HepG2 (cell line): ENCODE data around the gene AP1S3. TPM values are rescaled to one million over a fixed set of nuclear protein-coding genes. Genes with fewer than 3 reads are reported as not detected.
A peak's percentile ranks its signal among the peaks of the same experiment; 100 is the strongest.

Experiments used
- FOXC1 ChIP-seq: sonication (generic); formaldehyde crosslinking; IDR thresholded peaks from 2 replicates; pipeline ENCODE4 v1.8.0; 2022; ENCODE audit warnings: mild to moderate bottlenecking, missing genetic modification reagents, borderline replicate concordance
- GATAD2A ChIP-seq: IDR thresholded peaks from 2 replicates; pipeline ENCODE4 v1.6.1; 2016
- GFI1 ChIP-seq: sonication (generic); formaldehyde crosslinking; IDR thresholded peaks from 2 replicates; pipeline ENCODE4 v1.5.0; 2020; ENCODE audit warnings: missing genetic modification reagents, mild to moderate bottlenecking, borderline replicate concordance
- KDM5B ChIP-seq: sonication (generic); formaldehyde crosslinking; IDR thresholded peaks from 2 replicates; pipeline ENCODE4 v1.4.0; 2020; ENCODE audit warnings: missing genetic modification reagents, mild to moderate bottlenecking, borderline replicate concordance
- MYC ChIP-seq: sonication (generic); formaldehyde crosslinking; IDR thresholded peaks from 2 replicates; pipeline ENCODE4 v1.9.0; 2021; ENCODE audit warnings: missing genetic modification reagents, borderline replicate concordance
- NBN ChIP-seq: fragments of 450-650 bp; conservative IDR thresholded peaks from 2 replicates; pipeline ENCODE4 v1.6.1; 2017
- NCOR1 ChIP-seq: fragments of 200-600 bp; sonication (generic); IDR thresholded peaks from 2 replicates; pipeline ENCODE4 v1.7.0; 2017; ENCODE audit warnings: antibody characterized with exemption, low read length, borderline replicate concordance
- REPIN1 ChIP-seq: sonication (generic); formaldehyde crosslinking; IDR thresholded peaks from 2 replicates; pipeline ENCODE4 v1.8.0; 2022; ENCODE audit warnings: missing genetic modification reagents, low read depth, mild to moderate bottlenecking, borderline replicate concordance
- XRCC5 ChIP-seq: fragments of 200-400 bp; formaldehyde crosslinking; optimal IDR thresholded peaks from 2 replicates; pipeline ENCODE3; 2017; ENCODE audit warnings: mild to moderate bottlenecking, low read length
- ZBTB2 ChIP-seq: sonication (generic); formaldehyde crosslinking; IDR thresholded peaks from 2 replicates; pipeline ENCODE4 v1.8.0; 2022; ENCODE audit warnings: low read depth, missing genetic modification reagents
- ZFP41 ChIP-seq: sonication (generic); formaldehyde crosslinking; IDR thresholded peaks from 2 replicates; pipeline ENCODE4 v1.4.0; 2020; ENCODE audit warnings: mild to moderate bottlenecking, missing genetic modification reagents, borderline replicate concordance
- ZNF124 ChIP-seq: sonication (generic); formaldehyde crosslinking; IDR thresholded peaks from 2 replicates; pipeline ENCODE4 v1.4.0; 2020; ENCODE audit warnings: missing genetic modification reagents
- ZNF251 ChIP-seq: sonication (generic); formaldehyde crosslinking; IDR thresholded peaks from 2 replicates; pipeline ENCODE4 v1.9.0; 2021; ENCODE audit warnings: mild to moderate bottlenecking, missing genetic modification reagents
- ZNF776 ChIP-seq: sonication (generic); formaldehyde crosslinking; IDR thresholded peaks from 2 replicates; pipeline ENCODE4 v1.4.0; 2020; ENCODE audit warnings: mild to moderate bottlenecking, missing genetic modification reagents
- polyA plus RNA-seq, 8 experiments: library from polyadenylated mRNA; depleted of rRNA in 3 of 8; stranded (reverse) in 7 of 8; unstranded in 1 of 8; fragments of >200 nt; fragmentation: Illumina TruSeq in 4 of 8; extraction: Trizol in 4 of 8; gene quantifications; 2 replicates each; pipeline versions ENCODE4 v1.2.1 to v1.2.3, GENCODE V29; 2011 to 2016; ENCODE audit warnings: low read depth in 4 of 8, missing spikeins in 1 of 8, mixed read lengths in 1 of 8; ENCODE audit not compliant: insufficient read depth in 1 of 8
- total RNA-seq, 5 experiments: library from RNA; depleted of rRNA; stranded (reverse); fragments of >200 nt; fragmentation: Illumina TruSeq; extraction: Trizol; gene quantifications; 2 replicates each; pipeline ENCODE4 v1.2.3, GENCODE V29; 2016; ENCODE audit warnings: low read depth in 1 of 5
- TF ChIP-seq, protein P1 (sequence below): sonication (generic); formaldehyde crosslinking; IDR thresholded peaks from 2 replicates; pipeline ENCODE4 v1.5.0; 2020; ENCODE audit warnings: mild to moderate bottlenecking, missing genetic modification reagents
- TF ChIP-seq, protein P2 (sequence below): IDR thresholded peaks from 2 replicates; pipeline ENCODE4 v1.6.1; 2018; ENCODE audit warnings: missing genetic modification reagents, mild to moderate bottlenecking, missing compliant biosample characterization
- TF ChIP-seq, protein P3 (sequence below): sonication (generic); formaldehyde crosslinking; IDR thresholded peaks from 2 replicates; pipeline ENCODE4 v1.8.0; 2022; ENCODE audit warnings: missing genetic modification reagents, mild to moderate bottlenecking, borderline replicate concordance
- TF ChIP-seq, protein P4 (sequence below): sonication (generic); formaldehyde crosslinking; IDR thresholded peaks from 2 replicates; pipeline ENCODE4 v1.8.1; 2023; ENCODE audit warnings: missing genetic modification reagents, inconsistent platforms, borderline replicate concordance

AP1S3 gene
- total and polyA plus RNA-seq, 2 of the 13 experiments (the other 11 are each of a cell fraction or from before 2014, with no cell fraction given) = 3.0 to 16.3 TPM

GRCh38 chr2:223860809-223861738 is 23.7 kb upstream of the AP1S3 start (continued):
- TF ChIP-seq KDM5B (CRISPR knock-in tag) = no peak
- TF ChIP-seq, protein P1, sequence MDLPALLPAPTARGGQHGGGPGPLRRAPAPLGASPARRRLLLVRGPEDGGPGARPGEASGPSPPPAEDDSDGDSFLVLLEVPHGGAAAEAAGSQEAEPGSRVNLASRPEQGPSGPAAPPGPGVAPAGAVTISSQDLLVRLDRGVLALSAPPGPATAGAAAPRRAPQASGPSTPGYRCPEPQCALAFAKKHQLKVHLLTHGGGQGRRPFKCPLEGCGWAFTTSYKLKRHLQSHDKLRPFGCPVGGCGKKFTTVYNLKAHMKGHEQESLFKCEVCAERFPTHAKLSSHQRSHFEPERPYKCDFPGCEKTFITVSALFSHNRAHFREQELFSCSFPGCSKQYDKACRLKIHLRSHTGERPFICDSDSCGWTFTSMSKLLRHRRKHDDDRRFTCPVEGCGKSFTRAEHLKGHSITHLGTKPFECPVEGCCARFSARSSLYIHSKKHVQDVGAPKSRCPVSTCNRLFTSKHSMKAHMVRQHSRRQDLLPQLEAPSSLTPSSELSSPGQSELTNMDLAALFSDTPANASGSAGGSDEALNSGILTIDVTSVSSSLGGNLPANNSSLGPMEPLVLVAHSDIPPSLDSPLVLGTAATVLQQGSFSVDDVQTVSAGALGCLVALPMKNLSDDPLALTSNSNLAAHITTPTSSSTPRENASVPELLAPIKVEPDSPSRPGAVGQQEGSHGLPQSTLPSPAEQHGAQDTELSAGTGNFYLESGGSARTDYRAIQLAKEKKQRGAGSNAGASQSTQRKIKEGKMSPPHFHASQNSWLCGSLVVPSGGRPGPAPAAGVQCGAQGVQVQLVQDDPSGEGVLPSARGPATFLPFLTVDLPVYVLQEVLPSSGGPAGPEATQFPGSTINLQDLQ = peak; percentile 55; the same call in 1 of the 2 replicates
- TF ChIP-seq ZBTB2 (CRISPR knock-in tag) = no peak
- no peak for TF ChIP-seq REPIN1 (CRISPR knock-in tag)
- TF ChIP-seq XRCC5 = no peak
- peak; percentile 62; the same call in 1 of the 2 replicates for TF ChIP-seq NCOR1
- TF ChIP-seq, protein P2, sequence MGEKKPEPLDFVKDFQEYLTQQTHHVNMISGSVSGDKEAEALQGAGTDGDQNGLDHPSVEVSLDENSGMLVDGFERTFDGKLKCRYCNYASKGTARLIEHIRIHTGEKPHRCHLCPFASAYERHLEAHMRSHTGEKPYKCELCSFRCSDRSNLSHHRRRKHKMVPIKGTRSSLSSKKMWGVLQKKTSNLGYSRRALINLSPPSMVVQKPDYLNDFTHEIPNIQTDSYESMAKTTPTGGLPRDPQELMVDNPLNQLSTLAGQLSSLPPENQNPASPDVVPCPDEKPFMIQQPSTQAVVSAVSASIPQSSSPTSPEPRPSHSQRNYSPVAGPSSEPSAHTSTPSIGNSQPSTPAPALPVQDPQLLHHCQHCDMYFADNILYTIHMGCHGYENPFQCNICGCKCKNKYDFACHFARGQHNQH = no peak
- TF ChIP-seq, protein P3, sequence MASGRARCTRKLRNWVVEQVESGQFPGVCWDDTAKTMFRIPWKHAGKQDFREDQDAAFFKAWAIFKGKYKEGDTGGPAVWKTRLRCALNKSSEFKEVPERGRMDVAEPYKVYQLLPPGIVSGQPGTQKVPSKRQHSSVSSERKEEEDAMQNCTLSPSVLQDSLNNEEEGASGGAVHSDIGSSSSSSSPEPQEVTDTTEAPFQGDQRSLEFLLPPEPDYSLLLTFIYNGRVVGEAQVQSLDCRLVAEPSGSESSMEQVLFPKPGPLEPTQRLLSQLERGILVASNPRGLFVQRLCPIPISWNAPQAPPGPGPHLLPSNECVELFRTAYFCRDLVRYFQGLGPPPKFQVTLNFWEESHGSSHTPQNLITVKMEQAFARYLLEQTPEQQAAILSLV (CRISPR knock-in tag) = no peak; the same call in 1 of the 2 replicates
- no peak for TF ChIP-seq ZNF776 (CRISPR knock-in tag)
- TF ChIP-seq NBN = no peak
- TF ChIP-seq ZNF251 (CRISPR knock-in tag) = no peak
- no peak for TF ChIP-seq GFI1 (CRISPR knock-in tag)
- TF ChIP-seq ZFP41 = no peak
- TF ChIP-seq, protein P4, sequence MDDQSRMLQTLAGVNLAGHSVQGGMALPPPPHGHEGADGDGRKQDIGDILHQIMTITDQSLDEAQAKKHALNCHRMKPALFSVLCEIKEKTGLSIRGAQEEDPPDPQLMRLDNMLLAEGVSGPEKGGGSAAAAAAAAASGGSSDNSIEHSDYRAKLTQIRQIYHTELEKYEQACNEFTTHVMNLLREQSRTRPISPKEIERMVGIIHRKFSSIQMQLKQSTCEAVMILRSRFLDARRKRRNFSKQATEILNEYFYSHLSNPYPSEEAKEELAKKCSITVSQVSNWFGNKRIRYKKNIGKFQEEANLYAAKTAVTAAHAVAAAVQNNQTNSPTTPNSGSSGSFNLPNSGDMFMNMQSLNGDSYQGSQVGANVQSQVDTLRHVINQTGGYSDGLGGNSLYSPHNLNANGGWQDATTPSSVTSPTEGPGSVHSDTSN = no peak
- TF ChIP-seq MYC (CRISPR knock-in tag) = no peak
- no peak for TF ChIP-seq ZNF124 (CRISPR knock-in tag)
- TF ChIP-seq FOXC1 (CRISPR knock-in tag) = no peak
- peak; percentile 94 for TF ChIP-seq GATAD2A (CRISPR knock-in tag)
